ENCODE data around the gene CTSW.

The CTSW gene

DNA sequence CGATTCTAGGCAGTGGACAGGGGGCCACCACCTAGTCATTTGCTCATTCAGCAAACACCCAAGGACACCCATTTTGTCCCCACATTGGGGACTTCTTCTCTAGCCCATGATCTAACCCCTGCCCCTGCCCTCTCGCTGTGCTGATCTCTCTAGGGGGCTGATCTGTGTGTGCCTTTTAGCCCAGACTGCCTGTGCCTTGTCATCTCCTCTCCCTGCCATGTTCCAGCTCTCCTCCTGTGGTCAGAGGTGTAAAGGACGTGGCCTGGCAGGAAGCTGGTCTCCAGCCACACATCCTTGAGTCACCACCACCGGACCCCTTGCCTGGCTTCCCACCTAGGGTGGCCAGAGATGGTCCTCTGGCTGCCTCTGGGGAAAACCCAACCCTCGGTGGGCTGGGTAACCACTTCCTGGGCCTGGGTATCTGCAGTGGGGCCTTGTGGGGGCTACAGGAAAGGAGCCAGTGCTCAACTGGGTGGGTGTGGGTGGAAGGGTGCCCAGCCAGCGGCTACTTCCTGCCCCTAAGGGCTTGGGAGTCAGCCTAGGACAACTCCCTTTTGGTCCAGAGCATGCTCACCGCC lies 1.3 kb downstream of the CTSW start:
- TF ChIP-seq, protein P1, sequence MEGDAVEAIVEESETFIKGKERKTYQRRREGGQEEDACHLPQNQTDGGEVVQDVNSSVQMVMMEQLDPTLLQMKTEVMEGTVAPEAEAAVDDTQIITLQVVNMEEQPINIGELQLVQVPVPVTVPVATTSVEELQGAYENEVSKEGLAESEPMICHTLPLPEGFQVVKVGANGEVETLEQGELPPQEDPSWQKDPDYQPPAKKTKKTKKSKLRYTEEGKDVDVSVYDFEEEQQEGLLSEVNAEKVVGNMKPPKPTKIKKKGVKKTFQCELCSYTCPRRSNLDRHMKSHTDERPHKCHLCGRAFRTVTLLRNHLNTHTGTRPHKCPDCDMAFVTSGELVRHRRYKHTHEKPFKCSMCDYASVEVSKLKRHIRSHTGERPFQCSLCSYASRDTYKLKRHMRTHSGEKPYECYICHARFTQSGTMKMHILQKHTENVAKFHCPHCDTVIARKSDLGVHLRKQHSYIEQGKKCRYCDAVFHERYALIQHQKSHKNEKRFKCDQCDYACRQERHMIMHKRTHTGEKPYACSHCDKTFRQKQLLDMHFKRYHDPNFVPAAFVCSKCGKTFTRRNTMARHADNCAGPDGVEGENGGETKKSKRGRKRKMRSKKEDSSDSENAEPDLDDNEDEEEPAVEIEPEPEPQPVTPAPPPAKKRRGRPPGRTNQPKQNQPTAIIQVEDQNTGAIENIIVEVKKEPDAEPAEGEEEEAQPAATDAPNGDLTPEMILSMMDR (IDR thresholded peaks at IDR 0.05; ENCODE audit: extremely low read depth, missing control alignments): no peak
- DNase-seq (ENCODE audit: low spot score): no peak

DNA sequence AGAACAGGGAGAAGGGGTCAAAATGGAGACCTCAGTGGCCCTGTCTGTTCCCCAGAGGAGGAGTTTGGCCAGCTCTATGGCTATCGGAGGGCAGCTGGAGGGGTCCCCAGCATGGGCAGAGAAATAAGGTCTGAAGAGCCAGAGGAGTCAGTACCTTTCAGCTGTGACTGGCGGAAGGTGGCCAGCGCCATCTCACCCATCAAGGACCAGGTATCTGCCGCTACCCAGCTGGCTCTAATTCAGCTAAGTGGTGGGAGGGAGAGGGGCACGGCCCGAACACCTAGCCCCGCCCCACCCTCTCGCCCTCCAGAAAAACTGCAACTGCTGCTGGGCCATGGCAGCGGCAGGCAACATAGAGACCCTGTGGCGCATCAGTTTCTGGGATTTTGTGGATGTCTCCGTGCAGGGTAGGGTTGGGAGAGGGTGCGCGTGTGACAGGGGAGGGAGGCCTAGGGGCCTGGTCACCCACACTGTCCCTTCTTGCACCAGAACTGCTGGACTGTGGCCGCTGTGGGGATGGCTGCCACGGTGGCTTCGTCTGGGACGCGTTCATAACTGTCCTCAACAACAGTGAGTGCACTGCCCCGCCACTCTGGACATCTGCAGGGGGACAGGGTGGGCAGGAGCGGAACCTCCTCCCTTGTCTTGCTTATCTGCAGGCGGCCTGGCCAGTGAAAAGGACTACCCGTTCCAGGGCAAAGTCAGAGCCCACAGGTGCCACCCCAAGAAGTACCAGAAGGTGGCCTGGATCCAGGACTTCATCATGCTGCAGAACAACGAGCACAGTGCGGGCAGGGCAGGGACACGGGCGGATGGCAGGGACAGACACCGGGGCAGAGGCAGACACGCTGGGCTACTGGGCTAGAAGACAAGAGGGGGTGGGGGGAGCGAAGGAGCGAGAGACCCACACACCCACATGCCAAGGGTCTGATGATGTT lies 2.8 kb downstream of the CTSW start:
- DNase-seq (ENCODE audit: low spot score): no peak
- TF ChIP-seq, protein P1 (IDR thresholded peaks at IDR 0.05; ENCODE audit: extremely low read depth, missing control alignments): no peak

DNA sequence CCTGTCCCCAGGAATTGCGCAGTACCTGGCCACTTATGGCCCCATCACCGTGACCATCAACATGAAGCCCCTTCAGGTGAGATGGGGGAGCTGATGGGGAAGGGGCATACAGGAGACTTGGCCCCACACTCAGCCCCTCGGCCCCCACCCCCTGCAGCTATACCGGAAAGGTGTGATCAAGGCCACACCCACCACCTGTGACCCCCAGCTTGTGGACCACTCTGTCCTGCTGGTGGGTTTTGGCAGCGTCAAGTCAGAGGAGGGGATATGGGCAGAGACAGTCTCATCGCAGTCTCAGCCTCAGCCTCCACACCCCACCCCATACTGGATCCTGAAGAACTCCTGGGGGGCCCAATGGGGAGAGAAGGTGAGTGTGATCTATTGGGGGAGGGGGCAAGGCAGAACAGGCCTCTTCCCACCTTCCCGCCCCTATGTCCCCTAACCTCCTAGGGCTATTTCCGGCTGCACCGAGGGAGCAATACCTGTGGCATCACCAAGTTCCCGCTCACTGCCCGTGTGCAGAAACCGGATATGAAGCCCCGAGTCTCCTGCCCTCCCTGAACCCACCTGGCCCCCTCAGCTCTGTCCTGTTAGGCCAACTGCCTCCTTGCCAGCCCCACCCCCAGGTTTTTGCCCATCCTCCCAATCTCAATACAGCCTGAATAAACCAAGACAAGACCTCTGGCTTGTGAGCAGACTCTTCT lies 3.6 kb downstream of the CTSW start:
- DNase-seq (ENCODE audit: low spot score): no peak
- TF ChIP-seq, protein P1 (IDR thresholded peaks at IDR 0.05; ENCODE audit: extremely low read depth, missing control alignments): no peak

DNA sequence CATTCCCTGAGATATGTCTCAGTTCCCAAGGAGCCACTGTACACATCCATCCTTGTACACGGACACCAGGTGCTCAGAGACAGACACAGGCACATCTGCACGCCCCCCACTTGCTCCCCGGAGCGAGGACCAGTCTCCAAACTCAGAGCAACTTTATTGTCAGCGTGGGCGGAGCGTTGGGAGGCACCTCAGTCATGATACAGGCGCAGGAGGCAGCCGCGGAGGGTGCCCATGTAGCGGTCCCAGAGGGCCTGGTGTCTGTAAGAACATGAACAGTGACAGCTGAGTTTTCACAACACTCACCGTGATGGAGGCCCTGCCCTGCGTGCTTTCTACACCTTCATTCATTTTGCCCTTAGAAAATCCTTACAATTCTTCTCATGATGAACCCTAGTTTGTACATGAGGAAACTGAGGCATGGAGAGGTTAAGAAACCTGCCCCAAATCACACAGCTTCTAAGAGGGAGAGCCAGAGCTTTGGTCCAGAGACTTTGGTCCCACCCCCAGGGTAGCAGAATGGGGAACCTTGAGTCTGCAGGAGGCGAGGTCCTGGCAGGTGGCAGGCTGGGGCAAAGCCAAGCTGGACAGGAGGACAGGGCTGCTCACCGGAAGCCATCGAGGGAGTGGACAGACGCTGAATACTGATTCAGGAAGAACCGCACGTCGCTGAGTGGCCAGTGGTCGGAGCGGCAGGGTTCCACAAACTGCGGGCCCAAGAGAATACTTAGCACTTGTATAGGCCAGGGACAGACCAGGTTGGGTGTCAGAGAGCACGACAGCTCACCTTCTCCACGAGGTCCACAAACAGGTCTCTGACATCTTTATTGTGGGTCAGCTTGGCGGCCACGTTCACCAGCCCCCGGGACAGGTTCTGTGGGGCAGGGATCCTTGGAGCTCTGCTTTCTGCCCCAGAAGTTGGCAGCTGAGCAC lies 4.4 kb downstream of the CTSW start:
- no peak for DNase-seq (ENCODE audit: low spot score)
- TF ChIP-seq, protein P1 (IDR thresholded peaks at IDR 0.05; ENCODE audit: extremely low read depth, missing control alignments): no peak

DNA sequence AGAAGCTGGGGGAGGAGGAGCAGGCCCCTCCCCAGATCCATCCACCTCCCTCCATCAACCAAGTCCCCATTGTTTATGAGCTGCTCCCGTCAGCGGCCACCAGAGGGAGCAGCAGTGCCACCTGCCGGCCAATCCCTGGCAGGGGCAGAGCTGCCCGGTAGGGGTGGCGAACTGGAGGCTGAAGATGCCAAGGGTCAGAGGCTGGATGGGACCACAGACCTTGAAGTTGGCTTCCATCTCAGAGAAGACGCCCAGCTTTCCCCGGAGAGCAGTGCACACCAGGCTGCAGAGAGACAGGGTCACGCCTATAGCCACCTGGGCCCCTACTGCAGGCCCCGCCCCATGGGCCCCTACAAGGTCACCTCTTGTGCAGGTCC lies 5.1 kb downstream of the CTSW start:
- peak; percentile 84 for DNase-seq (ENCODE audit: low spot score)
- TF ChIP-seq, protein P1 (IDR thresholded peaks at IDR 0.05; ENCODE audit: extremely low read depth, missing control alignments): peak; percentile 100

DNA sequence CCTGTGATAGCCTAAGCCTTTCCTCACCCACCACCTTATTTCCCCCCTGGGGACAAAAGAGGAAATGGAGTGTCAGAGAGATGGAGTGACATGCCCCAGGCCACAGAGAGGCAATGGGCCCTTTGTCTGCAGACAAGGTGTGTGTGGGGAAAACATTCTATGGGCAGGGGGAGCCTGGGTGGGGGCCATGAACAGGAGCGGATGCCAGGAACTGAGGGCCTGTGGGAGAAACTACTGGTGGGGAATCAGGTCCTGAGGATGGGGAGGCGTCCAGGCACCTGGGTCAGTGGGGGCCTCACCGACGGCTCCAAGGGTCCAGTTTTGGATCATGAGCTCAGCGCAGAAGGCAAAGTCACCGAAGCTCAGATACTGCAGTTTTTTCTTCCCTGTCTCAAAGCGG lies 5.6 kb downstream of the CTSW start:
- TF ChIP-seq, protein P1 (IDR thresholded peaks at IDR 0.05; ENCODE audit: extremely low read depth, missing control alignments): no peak
- no peak for DNase-seq (ENCODE audit: low spot score)

Measured in GM20000 (cell line).